DMS114 treated with DMSO at 0.1 percent for 48 hours (cell line): ENCODE data around the gene MXD4.

Experiments
- DNase-seq: peaks from one replicate; lab custom pipeline; 2025; ENCODE audit not compliant: unreplicated experiment; lab: John Stamatoyannopoulos, UW

Gene MXD4

DNA sequence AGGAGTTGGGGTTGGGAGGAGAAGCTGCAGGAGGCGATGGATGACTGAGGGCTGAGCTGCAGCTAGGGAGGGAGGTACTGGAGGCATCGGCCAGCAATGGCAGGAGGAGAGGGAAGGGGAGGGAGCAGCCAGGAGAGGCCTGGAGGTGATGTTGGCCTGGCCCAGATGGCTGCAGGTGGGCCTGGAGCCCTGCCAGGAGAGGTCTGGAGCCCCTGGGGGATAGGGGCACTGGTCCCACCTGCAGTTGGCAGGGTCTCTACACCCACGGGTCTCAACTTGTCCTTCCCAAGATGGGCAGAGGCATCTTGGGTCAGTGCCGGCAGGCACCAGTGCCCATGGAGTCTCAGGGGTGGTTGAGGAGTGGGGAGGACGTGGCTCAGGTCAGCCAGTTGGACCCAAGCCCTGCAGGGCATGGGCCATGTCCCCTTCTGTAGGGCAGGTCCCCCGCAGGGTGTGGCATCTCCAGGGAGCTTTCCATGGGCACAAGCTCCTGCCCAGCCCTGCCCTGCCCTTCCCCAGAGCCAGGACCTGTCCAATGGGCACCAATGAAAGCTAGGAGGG lies 2.7 kb upstream of the MXD4 start:
- DNase-seq, result no peak

DNA sequence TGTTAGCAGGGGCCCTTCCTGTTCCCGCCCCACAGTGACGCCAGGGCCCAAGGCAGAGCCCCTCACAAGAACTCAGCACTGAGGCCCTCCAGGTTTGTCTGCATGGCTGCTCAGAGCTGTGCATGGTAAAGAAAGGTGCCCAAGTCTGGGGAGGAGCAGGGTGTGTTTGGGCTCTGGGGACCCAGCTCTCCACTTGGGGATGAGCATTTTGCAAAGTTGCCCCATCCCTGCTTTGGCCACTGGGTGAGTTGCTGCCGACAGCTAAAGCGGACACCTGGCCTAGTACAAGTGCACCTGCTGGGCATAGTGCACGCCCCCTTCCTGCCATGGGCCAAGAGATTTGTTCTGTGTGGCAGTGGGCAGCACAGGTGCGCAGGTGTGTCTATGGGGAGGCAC lies 2.0 kb upstream of the MXD4 start:
- no peak for DNase-seq

DNA sequence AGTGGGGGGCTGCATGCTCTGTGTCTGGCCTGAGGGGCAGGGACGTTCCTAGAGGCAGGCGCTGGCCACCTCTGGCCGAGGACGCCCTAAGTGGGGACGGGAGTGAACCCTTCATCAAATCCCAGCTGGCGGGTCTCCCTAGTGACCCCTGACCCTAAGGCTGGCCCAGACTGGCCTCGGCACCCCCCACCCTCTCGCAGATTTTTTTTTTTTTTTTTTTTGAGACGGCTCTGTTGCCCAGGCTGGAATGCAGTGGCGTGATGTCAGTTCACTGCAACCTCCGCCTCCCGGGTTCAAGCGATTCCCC lies 988 bp upstream of the MXD4 start:
- DNase-seq, result no peak

DNA sequence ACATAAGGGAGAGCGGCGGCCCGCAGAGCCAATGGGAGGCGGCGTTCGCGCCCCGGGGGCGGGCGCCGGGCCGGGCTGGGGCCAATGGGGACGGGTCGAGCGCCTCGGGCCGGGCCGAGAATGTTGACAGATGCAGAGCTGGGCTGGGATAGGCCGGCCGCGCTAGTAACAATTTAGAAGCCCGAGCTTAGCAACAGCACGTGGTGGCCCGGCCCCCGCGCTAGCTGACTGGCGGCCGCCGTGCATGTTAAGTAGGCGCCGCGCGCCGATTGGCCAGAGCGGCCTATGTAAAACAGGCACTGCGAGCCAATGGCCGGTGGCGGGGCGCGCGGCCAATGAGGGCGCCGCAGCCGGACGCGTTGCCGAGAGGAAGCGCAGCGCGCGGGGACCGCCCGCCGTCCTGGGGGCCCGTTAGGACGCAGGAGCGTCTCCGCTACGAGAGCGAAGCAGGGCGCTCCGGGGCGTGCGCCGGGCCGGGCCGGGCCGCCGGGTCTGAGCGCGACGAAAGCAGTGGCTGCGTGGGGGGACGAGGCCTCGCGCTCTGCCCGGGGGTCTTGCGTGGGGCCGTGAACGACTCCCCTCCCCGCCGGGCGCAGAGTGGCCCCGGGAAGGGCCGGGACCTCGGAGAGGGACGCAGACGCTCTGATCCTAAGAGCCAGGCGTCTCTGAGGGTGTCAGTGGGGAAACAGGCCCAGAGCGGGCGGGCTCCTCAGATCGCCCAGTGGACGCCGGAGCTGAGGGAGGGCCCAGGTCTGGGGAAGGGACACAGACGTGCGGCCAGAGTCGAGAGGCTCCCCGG lies 435 bp upstream of the MXD4 start:
- peak; percentile 95 for DNase-seq

DNA sequence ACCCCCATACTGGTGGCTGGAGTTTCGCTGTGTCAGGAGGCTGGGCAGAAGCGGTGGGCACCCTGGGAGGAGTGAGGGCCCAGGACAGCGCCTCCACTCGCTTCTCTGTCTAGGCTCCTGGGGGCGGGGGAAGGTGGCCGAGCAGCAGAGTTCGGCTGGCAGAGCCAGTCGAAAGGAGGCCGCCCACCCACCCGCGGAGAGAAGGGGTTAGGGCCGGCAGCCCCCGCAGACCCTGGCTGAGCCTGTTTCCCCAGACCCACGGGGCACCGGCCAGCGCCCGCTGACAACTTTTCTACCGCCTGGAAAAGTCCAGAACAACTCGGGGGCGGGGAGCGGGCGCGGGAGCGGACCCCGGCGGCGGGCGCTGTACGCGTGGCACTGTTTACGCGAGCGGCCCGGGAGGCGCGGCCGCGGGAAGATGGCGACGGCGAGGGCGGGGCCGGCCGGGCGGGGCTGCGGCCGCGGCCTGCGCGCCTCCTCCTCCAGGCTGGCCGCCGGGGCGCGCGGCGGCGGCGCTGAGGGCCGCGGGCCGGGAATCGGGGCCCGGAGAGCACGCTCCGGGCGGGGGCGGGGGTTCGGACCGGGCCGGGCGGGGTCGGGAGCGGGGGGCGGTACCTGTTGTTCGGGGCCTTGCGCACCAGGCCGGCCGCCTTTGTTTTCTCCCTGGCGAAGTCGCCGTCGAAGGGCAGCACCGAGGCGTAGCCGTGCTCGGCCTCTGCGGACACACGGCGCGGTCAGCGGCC lies 628 bp downstream of the MXD4 start:
- no peak for DNase-seq

DNA sequence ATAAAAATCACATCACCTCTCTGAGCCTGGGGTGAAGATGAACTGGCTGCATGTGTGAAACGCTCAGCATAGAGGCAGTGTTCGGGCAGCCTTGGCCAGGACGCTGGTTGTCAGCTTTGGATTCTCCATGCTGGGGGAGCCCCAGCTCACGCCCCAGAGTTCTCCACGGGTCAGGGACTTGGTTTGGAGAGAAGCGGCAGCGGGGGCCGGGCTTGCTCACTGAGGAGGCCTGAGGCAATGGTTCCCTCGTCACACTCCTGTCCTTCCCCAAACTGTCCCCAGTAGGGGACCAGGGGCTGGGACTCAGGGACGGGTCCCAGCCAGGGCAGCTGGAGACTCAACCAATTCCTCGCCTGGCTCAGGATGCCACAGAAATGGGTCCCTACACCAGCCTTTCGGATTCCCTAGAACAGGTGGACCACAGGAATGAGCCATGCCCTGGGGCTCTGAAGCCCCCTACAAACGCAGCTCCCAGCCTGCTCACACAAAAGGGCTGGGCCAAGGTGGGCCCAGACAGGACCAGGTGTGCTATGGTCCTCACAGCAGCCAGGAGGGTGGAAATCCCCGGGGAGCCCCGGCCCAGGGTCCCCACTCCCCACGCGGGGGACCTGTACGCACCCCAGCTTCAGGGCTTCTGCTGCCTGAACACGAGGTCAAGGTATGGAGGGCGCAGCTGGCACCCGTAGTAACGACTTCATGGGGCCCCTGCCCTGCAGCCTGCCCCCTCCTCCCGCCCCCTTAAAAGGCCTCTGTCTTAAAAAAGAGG lies 1.4 kb downstream of the MXD4 start:
- DNase-seq, result no peak

DNA sequence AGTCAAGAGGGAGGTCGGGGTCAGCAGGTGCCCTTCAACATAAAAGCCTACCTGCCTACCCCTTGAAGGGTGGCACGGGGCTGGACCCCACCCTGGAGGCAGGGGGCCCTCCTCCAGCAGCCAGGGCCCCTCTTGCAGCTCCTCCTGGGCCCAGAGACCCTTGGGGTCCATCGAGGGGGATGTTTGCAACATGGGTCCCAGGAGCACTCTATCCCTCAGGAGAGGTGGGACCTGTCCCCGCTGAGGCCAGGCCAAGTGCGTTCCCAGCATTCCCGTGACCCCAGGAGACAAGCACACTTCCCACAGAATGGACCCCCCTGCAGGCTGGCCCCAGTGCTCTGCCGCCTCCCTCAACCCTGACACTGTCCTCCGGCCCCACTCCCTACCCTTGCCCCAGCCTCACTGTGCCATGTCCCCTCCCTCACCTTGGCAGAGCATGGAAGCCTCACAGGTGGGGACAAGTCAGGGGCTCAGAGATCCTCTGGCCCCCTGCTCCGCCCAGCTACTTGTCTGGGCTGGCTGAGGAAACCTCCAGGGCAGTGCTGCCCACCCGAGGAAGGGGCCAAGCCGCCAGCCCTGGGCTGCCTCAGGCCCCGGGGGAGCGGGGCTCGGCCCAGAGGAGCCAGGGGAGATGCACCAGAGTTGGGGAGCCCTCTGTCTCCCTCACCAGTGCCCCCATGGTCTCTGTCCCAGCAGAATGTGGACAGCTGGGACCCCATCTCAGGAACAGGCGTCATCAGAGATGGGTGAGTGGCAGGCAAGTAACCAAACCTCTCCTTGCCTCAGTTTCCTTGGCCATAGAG lies 2.2 kb downstream of the MXD4 start:
- no peak for DNase-seq

DNA sequence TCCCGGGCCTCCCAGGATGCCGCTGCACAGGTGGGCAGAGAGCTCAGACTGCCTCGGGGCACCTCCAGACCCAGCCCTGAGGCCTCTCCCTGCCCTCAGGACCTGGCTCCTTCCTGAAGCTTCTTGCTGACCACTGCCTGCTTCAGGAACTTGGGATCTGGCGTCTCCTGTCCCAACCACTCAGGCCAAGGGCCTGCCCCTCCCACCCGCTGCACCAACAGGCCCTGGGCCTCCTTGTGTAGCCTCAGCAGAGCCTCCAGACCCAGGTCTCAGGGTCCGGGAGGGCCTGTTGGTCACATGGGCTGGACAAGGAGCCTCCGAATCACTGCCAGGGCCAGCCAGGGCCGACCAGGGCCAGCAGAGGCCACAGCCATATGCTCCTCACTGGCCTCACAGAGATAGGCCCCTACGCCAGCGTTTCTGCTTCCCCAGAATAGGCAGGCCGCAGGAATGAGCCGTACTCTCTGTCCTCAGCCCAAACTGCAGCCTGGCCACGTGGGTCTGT lies 2.8 kb downstream of the MXD4 start:
- no peak for DNase-seq

DNA sequence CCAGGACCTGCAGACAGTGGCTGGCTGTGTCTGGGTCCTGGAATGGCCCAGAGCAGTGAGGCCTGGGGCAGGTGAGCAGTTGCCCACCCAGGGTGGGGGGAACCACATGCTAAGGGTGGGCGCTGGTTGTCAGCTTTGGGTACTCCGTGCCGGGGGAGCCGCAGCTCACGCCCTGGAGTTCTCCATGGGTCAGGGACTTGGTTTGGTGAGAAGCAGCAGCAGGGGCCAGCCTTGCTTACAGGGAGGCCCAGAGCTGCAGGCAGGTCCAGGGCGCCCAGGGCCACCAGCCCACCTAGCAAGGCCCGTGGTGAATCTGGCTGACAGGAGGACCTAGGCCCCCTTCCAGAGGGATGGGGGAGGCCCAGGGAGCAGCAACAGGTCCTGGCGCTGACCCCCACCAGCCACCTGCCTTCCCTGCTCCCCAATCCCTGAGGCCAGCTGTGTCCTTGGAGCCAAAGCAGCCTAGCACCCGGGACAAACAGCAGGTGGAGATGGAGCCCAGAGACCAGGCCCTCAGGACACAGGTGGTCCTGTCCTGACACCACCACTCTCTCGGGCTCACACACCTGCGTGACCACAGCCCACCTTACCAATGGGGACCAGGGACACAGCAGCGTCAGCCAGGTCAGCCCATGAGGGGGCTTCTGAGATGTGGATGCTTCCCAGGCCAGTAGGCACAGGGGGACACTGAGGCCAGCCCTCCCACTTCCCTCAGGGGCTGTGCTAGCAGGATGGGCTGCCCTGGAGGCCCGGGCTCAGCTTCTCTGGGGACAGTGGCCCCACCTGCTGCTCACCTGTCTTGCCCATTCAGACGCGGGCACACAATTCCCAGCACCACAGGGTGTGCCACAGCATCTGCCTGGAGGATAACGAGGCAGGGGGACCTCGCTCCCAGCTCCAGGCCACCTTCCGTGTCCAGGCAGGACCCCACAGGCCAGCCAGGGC lies 3.5 kb downstream of the MXD4 start:
- DNase-seq, result no peak

DNA sequence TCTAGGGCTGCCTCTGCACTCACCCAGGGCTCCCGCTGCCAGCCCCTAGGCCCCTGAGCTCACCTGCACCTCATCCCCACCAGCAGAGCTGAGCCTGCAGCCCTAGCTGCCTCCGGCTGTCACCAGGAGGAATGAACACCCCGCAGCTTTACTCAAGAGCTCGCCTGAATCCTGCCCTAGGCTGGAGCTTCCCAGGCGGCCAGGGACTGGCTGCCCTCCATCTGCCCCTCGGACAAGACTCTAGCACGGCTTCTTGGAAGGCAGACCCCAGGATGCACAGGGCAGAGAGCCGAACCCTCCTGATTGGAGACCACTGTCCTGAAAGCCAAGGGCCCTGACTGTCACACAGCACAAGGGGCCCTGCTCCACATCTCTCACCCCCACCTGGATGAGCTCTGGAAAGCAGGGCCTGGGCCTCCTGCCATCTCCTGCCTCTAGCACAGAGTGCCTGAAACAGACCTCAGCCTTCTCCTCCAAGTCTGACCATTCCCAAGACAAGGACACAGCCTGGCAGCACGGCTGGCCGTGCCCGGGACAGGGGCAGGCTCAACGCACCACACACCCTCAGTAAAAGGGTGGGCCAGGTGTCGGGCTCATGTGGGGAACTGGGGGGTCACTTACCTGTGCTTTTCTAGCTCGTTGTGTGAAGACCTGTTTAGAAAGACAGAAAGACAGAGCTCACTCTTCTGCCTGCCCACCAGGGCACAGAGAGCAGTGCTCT lies 4.4 kb downstream of the MXD4 start:
- no peak for DNase-seq

DNA sequence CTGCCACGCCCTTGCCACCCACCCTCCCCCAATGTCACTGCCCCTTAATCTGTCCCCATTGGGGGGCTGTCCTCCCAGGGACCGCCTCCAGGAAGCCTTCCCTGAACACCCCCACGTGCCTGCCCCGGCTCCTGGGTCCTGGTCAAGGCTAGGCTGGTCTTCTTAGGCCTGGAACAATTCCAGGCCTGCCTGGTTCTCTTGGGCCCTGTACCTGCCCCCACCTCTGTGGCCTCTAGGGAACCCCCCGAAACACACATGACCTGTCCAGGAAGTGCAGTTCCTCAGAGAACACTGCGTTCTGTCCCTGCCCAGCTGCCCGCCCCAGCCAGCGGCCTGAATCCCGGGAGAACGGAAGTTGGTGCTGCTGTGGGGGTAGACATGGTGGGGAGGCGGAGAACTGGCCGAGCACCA lies 5.1 kb downstream of the MXD4 start:
- no peak for DNase-seq

DNA sequence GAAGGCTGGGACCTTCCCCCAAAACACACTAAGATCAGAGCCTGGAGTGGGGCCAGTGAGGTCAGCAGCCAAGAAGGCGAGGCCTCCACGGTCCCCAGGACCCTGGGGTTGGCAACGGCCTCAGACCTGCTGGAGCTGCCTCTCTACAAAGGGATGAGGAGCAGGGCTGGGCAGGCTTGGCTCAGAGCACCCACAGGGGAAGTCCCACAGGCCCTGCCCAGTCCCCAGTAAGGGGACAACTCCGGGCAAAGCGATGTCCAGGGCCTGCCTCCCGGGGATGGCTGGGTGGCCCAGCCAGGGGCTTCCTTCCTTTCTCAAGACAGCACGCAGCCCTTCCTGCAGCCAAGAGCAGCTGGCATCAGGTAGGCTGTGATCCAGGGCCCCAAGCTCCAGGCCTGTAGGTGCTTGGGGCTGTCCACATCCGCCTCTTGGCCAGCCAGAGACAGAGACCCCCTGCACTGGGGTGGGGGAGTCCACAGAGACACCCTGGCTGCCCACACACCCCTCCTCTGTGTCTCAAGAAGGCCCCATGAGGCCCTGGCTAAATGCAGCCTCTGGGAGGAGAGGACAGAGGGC lies 5.7 kb downstream of the MXD4 start:
- DNase-seq, result no peak

DNA sequence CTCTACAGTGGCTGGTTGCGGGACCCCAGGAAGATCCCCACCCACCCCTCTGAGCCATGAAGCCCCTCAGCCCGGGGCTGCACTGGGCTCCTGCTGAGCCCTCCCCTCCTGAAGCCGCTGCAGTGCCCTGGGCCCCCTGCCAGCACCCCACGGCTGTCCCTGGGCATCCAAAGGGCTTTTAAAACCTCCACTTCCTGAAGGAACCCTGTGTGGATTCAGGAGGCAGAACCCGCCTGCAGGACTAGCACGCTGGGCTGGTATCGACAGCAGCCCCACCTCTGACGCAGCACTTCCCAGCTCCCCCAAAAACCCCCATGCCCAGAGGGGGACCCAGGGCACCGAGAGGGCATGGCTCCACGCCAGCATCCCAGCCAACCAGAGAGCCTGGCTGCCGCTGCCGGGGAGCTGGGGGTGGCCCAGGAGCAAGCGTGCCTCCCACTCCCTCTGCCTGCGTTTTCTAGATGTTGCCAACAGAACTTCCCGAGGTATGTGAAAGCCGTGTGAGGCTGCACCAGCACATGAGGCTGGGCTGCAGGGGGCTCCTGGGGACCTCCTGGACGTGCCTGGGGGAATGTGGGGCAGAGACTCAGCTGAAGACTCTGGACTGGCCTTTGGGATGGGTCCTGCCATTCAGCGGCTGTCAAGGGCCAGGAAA lies 6.3 kb downstream of the MXD4 start:
- DNase-seq, result no peak

DNA sequence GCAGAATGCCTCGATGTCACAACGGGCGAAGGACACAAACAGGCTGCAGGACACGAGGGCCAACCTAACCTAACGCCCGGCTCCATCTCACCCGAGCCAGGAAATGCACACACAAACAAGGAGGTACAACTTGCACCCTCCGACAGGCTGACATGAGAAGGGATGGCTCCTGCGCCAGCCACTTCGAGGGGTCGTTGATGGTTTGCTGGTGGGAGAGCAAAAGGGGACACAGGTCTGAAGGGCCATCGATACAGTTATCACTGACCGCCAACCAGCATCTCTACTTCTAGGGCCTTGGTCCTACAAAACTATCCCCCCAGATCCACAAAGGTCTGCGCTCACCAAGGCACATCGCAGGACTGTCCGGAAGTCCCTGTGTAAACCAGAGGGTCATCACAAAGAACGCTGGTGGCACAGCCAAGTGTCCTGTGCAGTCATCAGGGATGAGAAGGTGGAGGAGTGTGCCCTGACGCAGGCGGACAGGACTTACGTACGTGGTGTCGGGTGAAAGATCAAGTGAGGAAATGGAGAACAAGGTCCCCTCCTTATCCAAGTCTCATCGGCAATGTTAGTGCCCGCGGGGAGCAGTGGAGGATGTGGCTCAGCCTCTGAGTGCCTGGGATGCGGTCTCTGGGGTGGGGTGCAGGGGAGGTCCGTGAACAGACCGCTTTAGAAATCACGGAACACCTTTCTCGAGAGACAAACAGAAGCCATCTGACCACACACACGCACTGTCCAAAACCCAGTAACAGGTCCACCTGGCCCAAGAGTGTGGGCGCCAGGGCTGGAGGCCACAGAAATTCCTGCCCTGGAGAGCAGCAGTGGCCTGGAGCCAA lies 7.0 kb downstream of the MXD4 start:
- DNase-seq, result no peak

DNA sequence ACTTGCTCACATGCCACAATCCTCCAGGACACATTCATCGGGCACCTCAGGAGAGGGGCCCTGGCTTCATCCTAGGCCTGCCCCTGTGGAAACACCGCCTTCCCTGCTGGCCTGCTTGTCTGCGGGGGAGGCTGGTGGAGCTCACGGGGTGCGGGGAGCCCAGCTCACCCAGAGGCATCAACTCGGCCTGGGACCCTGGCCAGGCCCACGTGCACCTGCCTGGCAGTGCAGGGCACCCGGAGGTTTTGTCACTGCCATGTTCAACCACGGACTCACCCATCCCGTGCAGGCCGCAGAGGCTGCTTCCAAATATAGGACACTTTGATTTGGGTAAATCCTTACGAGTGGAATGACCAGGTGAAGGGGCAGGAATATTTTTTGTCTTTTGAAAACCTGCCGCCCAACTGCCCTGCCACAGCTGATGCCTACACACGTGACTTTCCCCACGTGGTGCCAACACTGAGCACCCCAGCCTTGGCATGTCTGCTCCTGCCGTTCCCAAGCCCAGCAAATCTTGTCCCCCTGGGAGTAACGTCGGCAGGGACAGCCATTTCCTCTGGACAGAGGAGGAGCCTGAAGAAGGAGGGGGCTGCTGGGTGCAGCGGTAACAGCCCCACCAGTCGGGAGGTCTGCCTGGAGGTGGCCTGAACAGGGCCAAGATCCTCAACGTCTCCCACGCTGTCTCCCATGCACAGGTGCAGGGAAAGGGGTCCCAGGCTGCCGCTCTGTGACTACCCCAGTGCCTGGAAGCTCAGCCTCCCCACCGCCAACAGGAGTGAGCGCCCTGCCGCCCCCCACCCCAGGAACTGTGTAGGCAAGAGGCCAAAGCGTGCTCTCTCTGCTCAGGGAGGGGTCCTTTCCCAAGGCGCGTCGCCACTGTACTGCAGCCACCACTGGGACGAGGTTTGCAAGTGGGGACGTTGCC lies 8.5 kb downstream of the MXD4 start:
- no peak for DNase-seq

DNA sequence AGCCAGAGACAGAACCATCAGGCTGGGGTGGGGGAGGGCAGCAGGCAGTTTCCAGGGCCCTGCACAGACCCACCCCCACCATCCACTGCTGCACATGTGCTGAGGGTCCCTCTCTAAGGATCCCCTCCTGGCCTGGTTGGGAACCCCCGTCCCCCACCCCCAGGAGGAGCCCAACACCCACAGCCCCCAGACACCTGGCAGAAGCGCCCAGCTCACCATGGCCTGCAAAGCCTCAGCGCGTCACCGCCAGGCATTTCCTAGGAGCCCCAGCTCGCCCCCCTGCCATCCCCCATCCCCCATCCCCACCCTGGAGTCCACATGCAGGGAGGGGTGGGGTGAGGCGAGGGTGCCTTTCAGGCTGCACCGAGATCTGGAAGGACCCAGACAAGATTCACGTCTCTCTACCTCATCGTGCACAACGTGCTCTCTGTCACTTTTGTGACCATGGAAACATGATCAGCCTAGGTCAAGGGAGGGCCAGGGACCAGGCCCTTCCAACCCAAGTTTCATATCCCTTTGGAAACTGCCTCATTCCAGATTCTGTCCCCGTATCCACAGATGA lies 9.3 kb downstream of the MXD4 start:
- DNase-seq, result no peak
